Left lung (tissue), 10 donors: ENCODE measurements around the gene DCAF15. TPM values are rescaled to one million over a fixed set of nuclear protein-coding genes. Genes with fewer than 3 reads are reported as not detected.

Source experiments
- ATAC-seq: fragments of 200-7000 bp; cut with Tn5 transposase; one replicate; pipeline ENCODE4 v1.9.1; 2020; ENCODE audit warnings: moderate library complexity
- DNase-seq, 4 donors: peaks; one replicate each; pipeline ENCODE4 v3.0.0-alpha.2; 2013 to 2020
- H3K27ac ChIP-seq, 2 donors: fragments of 200-600 bp; sonication (generic) in 1 of 2; one replicate each; pipeline versions ENCODE4 v1.5.0 to v1.8.0; 2020 to 2021
- H3K27me3 ChIP-seq, 2 donors: fragments of 200-600 bp; sonication (generic) in 1 of 2; one replicate each; pipeline versions ENCODE4 v1.5.0 to v1.8.0; 2020 to 2021
- H3K36me3 ChIP-seq, 2 donors: fragments of 200-600 bp; sonication (generic) in 1 of 2; one replicate each; pipeline versions ENCODE4 v1.5.0 to v1.8.0; 2020 to 2021
- H3K4me1 ChIP-seq, 2 donors: fragments of 200-600 bp; one replicate each; pipeline ENCODE4 v1.8.0; 2021
- H3K4me3 ChIP-seq, 2 donors: fragments of 200-600 bp; sonication (generic) in 1 of 2; one replicate each; pipeline versions ENCODE4 v1.5.0 to v1.8.0; 2020 to 2021; ENCODE audit warnings: mild to moderate bottlenecking in 1 of 2
- H3K9me3 ChIP-seq, 2 donors: fragments of 200-600 bp; sonication (generic) in 1 of 2; one replicate each; pipeline versions ENCODE4 v1.5.0 to v1.8.0; 2020 to 2021
- CTCF ChIP-seq, 2 donors: fragments of 200-600 bp; sonication (generic) in 1 of 2; IDR thresholded peaks; one replicate each; pipeline versions ENCODE4 v1.5.0 to v1.8.0; 2021; ENCODE audit warnings: antibody characterized with exemption in 2 of 2
- intact Hi-C, 2 donors: fragments of 100-400 bp; cut with DNase I; formaldehyde crosslinking; loops; one replicate each; pipeline versions ENCODE4 v1.11.2 to v1.14.2; 2022
- polyA plus RNA-seq, 6 donors: library from polyadenylated mRNA; unstranded; fragments of 120-200 nt; gene quantifications; one replicate each; pipeline ENCODE4 v1.2.1, GENCODE V29; 2013; ENCODE audit not compliant: insufficient read length in 6 of 6
- total RNA-seq, 2 donors: library from RNA; stranded (reverse); fragmentation: NEBNext Ultra II Directional; extraction: Animal tissue kit (Norgen Biotek cat#: 25700); gene quantifications; one replicate each; pipeline ENCODE4 v1.2.1, GENCODE V29; 2021
- donor health status: DM: no; HTN: yes; CAD: no.
- donor health status: DM: no; HTN: no; CAD: no.

Gene DCAF15
- total and polyA plus RNA-seq, 8 donors, result 20.2 to 33.7 (median 29.3) TPM

- DNase-seq (no peak), ATAC-seq (no peak)
- Histone ChIP-seq H3K36me3 (peaks cover 0 to 25% of the 10 kb centered on the region in 2 donors), H3K27ac (no peak overlapping the region), H3K4me3 (no peak overlapping the region), H3K9me3 (no peaks in the 10 kb centered on the region), H3K27me3 (peaks cover 0 to 6% of the 10 kb centered on the region in 2 donors), H3K4me1 (peaks cover 25 to 54% of the 10 kb centered on the region in 2 donors)
- intact Hi-C loops, result no loop called here
- no peak for TF ChIP-seq CTCF (IDR thresholded peaks at IDR 0.05)
These were observed 31.0 kb downstream of the DCAF15 start for GRCh38 chr19:13983213-13983889.

DNA sequence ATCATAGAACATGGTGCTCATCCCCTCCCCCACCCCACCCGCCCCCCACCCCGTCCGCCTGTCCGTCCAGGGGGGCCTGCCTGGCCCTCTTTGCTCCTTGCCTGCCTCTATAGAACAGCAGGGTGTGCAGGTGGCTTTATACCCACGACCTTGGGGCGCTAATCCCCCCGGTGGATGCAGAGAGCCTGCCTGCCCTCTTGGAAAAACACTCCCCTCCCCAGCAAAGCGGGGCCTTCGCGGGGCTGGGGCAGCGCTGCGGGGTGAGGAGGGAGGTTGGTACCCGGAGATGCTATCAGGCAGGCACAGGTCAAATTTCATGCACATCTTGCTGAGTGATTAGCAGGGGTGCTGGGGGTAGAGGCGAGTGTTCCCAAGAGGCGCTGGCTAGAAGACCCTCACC lies 31.9 kb downstream of the DCAF15 start:
- TF ChIP-seq CTCF (IDR thresholded peaks at IDR 0.05), result no peak
- Histone ChIP-seq H3K27ac (no peak overlapping the region), H3K36me3 (peaks cover 0 to 25% of the 10 kb centered on the region in 2 donors), H3K4me1 (peaks cover 25 to 49% of the 10 kb centered on the region in 2 donors), H3K9me3 (no peaks in the 10 kb centered on the region), H3K4me3 (no peak overlapping the region), H3K27me3 (peaks cover 0 to 1% of the 10 kb centered on the region in 2 donors)
- ATAC-seq (no peak), DNase-seq (no peak)
- intact Hi-C loops, result no loop called here

- H3K36me3 ChIP-seq, result peaks cover 0 to 29% of the 10 kb centered on the region in 2 donors
- TF ChIP-seq CTCF (IDR thresholded peaks at IDR 0.05), result no peak
- DNase-seq (peak in 2 of 4 donors; percentile 82 to 87), ATAC-seq (peak; percentile 60)
- H3K27me3 ChIP-seq, result no peaks in the 10 kb centered on the region
- H3K4me3 ChIP-seq, result no peak overlapping the region
- intact Hi-C loops, result no loop called here
- no peaks in the 10 kb centered on the region for H3K9me3 ChIP-seq
- peak overlapping the region; percentile 93 to 96 for H3K27ac ChIP-seq
- peaks cover 25 to 43% of the 10 kb centered on the region in 2 donors for H3K4me1 ChIP-seq
These were observed 32.8 kb downstream of the DCAF15 start for GRCh38 chr19:13984875-13985741.

GRCh38 chr19:13985771-13986347 lies 33.5 kb downstream of the DCAF15 start:
- Histone ChIP-seq H3K4me3 (no peak overlapping the region), H3K9me3 (no peaks in the 10 kb centered on the region), H3K27ac (peak overlapping the region; percentile 93 to 96), H3K27me3 (no peaks in the 10 kb centered on the region), H3K4me1 (peaks cover 25 to 43% of the 10 kb centered on the region in 2 donors), H3K36me3 (peaks cover 0 to 33% of the 10 kb centered on the region in 2 donors)
- DNase-seq, result no peak
- ATAC-seq, result peak; percentile 1
- intact Hi-C loops, result no loop called here
- TF ChIP-seq CTCF (IDR thresholded peaks at IDR 0.05), result no peak
